ENCODE measurements around the gene GSTM4.

Gene GSTM4

DNA sequence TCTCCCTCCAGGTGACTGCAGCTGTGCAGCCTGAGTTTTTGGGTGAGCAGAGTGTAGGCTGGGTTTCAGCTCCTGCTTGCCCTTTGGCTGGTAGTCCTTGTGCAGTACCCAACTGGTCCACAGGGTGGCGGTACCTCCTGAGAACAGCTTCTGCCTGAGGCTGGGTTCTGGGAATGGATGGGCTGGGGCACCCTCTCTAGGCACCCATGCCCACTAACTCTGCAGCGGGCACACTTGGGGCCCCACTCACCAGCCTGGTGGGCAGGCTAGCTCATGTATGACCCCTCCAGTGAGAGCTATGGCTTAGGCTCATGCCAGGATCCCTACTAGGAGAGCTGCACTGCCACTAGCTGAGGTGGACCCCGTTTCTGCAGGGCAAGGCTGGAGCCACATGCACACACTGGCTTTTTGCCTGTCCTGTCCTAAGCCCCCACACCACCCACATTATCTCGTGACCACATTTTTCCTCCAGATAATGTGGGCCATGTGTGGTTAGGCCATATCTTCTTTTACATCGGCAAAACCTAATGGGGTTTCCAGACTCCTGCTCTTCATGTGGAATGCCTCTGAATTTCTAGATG is 15.5 kb upstream of the GSTM4 start:
- DNase-seq (ENCODE audit: low read depth): no peak
- no peak overlapping the region for H3K4me3 ChIP-seq (ENCODE audit: low read depth, low read length)
- TF ChIP-seq, protein P1, sequence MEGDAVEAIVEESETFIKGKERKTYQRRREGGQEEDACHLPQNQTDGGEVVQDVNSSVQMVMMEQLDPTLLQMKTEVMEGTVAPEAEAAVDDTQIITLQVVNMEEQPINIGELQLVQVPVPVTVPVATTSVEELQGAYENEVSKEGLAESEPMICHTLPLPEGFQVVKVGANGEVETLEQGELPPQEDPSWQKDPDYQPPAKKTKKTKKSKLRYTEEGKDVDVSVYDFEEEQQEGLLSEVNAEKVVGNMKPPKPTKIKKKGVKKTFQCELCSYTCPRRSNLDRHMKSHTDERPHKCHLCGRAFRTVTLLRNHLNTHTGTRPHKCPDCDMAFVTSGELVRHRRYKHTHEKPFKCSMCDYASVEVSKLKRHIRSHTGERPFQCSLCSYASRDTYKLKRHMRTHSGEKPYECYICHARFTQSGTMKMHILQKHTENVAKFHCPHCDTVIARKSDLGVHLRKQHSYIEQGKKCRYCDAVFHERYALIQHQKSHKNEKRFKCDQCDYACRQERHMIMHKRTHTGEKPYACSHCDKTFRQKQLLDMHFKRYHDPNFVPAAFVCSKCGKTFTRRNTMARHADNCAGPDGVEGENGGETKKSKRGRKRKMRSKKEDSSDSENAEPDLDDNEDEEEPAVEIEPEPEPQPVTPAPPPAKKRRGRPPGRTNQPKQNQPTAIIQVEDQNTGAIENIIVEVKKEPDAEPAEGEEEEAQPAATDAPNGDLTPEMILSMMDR (IDR thresholded peaks at IDR 0.05; ENCODE audit: control insufficient read depth, extremely low read depth, insufficient read depth): peak; percentile 97

DNA sequence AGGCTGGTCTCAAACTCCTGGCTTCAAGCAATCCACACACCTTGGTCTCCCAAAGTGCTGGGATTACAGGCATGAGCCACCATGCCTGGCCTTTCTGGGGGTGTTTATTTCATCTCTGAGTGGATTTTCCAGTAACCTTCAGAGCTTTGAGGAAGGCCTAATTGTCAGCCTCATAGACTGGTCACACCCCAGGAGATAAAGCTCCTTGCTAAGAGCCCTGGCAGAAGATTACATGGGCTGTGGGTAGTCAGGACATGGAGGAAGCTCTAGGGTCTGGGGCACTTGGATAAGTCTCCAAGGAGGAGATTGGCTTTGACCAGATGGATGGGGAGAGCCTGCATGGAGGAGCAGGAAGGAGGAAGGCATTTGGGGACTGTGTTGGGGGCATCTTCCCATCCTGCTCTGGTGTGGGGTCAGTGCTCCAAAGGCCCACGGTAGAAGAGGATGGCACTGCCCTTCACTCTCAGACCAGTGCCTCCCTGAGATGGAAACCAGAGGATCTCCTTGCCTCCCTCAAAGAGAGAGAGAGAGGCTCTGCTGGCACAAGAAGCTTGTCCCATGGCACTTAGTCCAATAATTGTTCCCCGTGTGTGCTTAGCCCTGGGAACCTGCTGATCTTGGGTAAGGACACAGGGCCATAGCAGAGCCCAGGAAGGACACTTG is 14.7 kb upstream of the GSTM4 start:
- TF ChIP-seq, protein P1 (IDR thresholded peaks at IDR 0.05; ENCODE audit: control insufficient read depth, extremely low read depth, insufficient read depth): no peak
- H3K4me3 ChIP-seq (ENCODE audit: low read depth, low read length): no peak overlapping the region
- no peak for DNase-seq (ENCODE audit: low read depth)

DNA sequence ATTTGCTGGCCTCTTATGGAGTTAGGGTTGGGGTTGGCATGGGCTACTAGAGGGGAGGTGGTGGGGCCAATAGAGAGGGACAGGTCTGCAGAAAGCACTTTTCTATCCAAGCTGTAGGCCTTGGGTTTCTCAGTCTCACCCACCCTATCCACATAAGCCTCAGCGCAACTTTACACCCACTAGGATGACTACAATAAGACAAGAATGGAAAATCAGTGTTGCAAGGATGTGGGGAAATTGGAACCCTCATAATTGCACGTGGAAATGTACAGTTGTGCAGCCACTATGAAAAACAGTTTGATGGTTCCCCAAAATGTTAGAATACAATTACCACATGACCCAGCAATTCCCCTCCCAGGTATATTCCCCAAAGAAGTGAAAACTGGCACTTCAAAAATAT is 14.0 kb upstream of the GSTM4 start:
- H3K4me3 ChIP-seq (ENCODE audit: low read depth, low read length): no peak overlapping the region
- no peak for DNase-seq (ENCODE audit: low read depth)
- TF ChIP-seq, protein P1 (IDR thresholded peaks at IDR 0.05; ENCODE audit: control insufficient read depth, extremely low read depth, insufficient read depth): no peak

DNA sequence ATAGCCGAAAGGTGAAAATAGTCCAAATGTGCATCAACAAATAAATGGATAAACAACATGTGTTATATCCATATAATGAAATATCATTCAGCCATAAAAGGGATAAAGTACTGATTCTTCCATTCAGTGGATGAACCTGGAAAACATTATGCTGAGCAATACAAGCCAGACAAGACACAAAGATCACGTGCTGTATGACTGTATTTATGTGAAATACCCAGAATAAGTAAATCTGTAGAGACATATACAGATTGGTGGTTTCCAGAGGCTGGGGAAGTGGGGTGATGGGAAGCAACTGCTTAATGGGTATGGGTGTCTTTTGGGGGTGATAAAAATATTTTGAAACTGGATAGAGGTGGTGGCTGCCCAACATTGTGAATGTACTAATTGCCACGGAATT is 13.3 kb upstream of the GSTM4 start:
- no peak overlapping the region for H3K4me3 ChIP-seq (ENCODE audit: low read depth, low read length)
- TF ChIP-seq, protein P1 (IDR thresholded peaks at IDR 0.05; ENCODE audit: control insufficient read depth, extremely low read depth, insufficient read depth): no peak
- no peak for DNase-seq (ENCODE audit: low read depth)

DNA sequence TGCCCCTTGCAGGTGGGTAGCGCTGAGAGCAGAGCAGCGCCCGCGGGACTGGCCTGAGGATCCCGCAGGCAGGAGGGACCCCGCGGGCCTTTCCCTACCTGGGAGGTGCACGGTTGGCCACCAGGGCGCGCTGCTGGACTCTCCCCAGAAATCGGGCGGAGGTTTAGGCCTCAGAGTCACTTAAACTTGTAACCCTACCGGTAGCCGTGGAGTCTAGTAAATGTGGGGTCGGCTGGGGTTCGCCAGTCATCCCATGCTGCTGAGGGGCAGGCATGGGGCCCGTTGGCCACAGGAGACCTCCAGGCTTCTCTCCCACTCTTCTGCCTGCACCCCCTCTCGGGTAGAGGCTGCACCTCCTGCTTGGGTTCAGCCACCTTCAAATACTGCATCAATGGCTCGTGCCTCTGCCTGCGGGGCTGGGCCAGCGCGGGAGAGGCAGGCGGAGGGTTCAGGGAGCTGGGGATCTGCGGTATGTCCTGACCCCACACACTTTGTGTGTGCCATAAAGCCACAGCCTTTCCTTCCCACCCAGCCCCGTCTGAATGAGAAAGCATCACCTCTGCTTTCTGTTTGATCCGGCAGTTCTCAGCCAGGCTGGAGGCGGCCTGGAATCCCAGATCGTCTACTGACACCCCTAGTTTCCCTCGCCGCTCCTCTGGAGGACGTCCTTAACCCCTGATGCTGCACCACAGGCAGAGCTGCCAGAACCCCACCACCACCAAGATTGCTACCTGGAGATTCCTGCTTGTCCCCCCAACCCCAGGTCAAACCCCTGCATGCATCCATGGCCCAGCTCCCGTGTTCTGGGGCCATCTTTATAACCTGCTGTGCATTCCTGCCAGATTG is 12.3 kb upstream of the GSTM4 start:
- TF ChIP-seq, protein P1 (IDR thresholded peaks at IDR 0.05; ENCODE audit: control insufficient read depth, extremely low read depth, insufficient read depth): peak; percentile 83
- no peak overlapping the region for H3K4me3 ChIP-seq (ENCODE audit: low read depth, low read length)
- no peak for DNase-seq (ENCODE audit: low read depth)

DNA sequence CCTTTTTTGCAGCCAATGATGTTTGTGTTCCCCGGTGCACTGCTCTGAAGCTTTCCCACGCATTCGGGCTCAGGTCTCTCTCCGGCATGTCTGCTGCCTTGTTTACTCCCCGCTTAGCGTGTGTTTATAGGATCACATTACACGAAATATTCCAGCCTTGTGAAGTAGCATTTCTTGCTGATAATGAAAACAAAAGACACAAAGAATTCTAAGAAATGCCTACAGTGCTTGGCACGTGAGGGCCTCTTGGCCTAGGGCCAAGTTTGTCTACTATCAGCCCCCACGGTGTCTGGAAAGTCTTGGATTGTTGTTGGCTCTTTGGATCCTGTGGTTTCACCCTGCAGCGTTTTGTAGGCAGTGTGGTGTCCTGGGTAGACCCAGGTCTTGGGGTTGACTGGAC is 11.2 kb upstream of the GSTM4 start:
- H3K4me3 ChIP-seq (ENCODE audit: low read depth, low read length): no peak overlapping the region
- DNase-seq (ENCODE audit: low read depth): no peak
- TF ChIP-seq, protein P1 (IDR thresholded peaks at IDR 0.05; ENCODE audit: control insufficient read depth, extremely low read depth, insufficient read depth): no peak
